Skeletal muscle cell (primary cell): ENCODE measurements around the gene CLEC17A.
"Not testable (repeated sequence)": the region's sequence is repeated elsewhere in the genome, so short reads cannot be mapped to it uniquely, and the experiment has no call there.

Source experiments
- DNase-seq: peaks from one replicate; pipeline ENCODE4 v3.0.0-alpha.2; 2010; ENCODE audit warnings: low read depth
- H3K4me3 ChIP-seq: 2 replicates; pipeline ENCODE4 v1.5.1; 2011; ENCODE audit warnings: low read depth, mild to moderate bottlenecking, control low read depth, low read length, moderate library complexity

CLEC17A gene

GRCh38 chr19:14575428-14575980 is 7.4 kb upstream of the CLEC17A start:
- DNase-seq: no peak
- no peak overlapping the region for H3K4me3 ChIP-seq

DNA sequence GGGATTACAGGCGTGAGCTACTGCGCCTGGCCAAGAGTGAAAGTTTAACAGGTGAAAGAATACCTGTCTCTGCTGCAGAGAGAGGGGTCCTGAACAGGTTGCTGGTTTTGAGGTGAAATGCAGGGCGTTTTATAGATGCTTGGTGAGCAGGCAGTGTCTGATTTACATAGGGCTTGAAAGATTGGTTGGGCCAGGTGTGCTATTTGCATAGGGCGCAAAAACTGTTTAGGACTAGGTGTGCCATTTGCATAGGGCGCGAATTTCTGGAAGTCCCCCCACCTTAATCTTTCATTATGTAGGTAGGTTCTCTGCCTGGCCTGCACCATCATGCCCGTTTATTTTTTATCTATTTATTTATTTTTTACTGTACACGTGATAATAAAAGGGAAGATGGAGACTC is 6.5 kb upstream of the CLEC17A start:
- no peak for DNase-seq
- H3K4me3 ChIP-seq: no peak overlapping the region

DNA sequence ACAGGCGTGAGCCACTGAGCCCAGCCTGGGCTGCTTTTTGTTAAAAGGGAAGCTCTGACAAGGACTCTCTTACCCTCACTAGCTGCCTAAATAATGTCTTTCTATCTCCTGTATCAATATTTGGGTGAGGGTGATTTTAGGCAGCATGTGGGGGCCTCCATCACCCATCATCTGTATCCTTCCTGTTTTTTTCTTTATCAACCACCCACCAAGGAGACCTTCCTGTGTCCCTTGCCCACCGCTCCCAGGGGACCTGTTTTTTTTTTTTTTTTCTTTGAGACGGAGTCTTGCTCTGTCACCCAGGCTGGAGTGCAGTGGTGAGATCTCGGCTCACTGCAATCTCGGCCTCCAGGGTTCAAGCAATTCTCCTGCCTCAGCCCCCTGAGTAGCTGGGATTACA is 5.6 kb upstream of the CLEC17A start:
- H3K4me3 ChIP-seq: no peak overlapping the region
- no peak for DNase-seq

DNA sequence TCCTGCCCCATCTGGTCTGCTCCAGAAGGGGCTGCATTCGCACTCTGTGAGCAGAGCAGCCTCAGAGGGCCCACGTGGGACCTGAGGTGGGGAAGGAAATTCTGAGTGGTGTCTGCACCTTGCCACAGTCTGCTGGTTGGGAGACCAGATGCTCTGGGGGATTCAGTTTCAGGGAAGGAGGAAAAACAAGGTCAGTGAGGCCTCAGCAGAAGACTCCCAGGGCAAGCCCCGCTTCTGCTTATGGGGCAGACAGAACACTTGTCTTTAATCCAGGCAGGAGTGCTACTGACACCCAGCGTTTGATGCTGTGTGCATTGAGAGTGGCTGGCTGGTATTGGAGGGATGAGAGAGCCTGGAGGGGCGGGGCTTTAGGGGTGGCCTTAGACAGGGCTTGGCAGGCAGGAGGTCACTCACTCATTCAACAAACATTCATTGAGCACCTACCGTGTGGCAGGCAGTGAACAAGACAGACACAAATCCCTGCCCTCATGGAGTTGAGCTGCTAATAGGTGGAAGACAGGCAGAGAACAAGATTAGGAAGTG is 4.9 kb upstream of the CLEC17A start:
- no peak overlapping the region for H3K4me3 ChIP-seq
- no peak for DNase-seq

DNA sequence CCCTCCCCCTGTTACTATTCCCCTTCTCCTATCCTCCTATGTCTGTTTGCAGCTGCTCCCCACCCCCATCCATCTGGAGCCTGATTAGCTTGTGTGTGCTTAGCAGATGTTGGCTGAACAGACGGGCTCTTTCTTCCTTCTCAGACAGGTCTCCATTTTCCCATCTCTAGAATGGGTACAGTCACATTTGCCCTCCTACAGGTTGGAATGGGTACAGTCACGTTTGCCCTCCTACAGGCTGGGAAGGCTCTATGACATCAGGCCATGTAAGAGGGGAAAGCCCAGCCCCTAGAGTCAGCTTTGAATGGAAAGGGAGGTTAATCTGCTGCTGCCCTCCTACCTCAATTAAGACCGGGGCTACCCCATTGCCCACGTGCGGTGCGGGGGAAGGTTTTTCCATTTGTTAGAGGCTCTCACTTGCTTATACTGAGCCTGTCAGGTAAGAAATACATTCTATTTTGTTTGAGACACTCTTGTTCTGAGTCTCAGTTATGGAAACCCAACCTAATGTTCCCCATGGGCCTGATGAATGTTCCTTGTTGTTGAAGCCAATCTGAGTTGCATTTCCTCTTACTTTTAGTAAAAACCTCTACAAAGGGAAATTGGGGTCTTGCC is 2.2 kb upstream of the CLEC17A start:
- DNase-seq: no peak

DNA sequence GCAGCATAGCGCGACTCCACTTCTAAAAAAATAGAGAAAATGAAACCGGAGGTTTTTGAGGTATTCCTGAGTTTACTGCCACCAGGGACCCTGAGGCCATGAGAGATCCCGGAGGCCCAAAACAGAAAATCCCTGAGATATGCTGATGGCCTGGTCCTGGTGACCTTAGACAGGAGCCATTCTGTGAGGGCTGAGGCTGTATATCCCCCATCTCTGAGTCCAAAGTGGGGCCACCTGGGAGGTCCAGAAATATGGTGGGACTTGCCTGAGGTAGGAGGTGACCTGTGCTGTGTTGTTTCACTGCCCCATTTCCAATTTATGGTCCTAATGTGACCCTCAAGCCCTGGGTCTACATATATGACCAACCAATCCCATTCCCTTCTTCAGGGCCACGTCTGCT is 1.5 kb downstream of the CLEC17A start:
- not testable (repeated sequence) for DNase-seq, H3K4me3 ChIP-seq

More for the DNA sequence above, 2.2 kb upstream of the CLEC17A start:
- no peak overlapping the region for H3K4me3 ChIP-seq

DNA sequence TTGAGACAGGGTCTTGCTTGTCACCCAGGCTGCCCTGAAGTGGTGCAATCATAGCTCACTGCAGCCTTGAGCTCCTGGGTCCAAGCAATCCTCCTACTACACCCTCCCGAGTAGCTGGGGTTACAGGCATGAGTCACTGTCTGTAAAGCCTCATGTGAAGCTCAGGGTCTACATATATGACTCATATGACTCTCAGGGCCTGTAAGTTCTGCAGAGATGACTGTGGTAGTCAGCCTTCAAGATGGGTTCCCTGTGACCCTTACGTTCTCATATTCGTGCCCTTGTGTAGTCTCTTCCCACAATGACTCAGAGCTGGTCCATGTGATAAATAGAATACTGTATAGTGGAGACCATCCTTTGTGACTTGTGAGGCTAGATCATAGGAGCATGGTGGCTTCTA is 2.3 kb downstream of the CLEC17A start:
- not testable (repeated sequence) for H3K4me3 ChIP-seq
- peak; percentile 67 for DNase-seq

DNA sequence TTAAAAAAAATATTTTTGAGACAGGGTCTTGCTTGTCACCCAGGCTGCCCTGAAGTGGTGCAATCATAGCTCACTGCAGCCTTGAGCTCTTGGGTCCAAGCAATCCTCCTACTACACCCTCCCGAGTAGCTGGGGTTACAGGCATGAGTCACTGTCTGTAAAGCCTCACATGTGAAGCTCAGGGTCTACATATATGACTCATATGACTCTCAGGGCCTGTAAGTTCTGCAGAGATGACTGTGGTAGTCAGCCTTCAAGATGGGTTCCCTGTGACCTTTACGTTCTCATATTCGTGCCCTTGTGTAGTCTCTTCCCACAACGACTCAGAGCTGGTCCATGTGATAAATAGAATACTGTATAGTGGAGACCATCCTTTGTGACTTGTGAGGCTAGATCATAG is 6.5 kb downstream of the CLEC17A start:
- peak; percentile 15 for DNase-seq
- H3K4me3 ChIP-seq: not testable (repeated sequence)

GRCh38 chr19:14595558-14595957 is 12.7 kb downstream of the CLEC17A start:
- no peak overlapping the region for H3K4me3 ChIP-seq
- DNase-seq: no peak

GRCh38 chr19:14599548-14600147 is 16.8 kb downstream of the CLEC17A start:
- no peak for DNase-seq
- H3K4me3 ChIP-seq: no peak overlapping the region

DNA sequence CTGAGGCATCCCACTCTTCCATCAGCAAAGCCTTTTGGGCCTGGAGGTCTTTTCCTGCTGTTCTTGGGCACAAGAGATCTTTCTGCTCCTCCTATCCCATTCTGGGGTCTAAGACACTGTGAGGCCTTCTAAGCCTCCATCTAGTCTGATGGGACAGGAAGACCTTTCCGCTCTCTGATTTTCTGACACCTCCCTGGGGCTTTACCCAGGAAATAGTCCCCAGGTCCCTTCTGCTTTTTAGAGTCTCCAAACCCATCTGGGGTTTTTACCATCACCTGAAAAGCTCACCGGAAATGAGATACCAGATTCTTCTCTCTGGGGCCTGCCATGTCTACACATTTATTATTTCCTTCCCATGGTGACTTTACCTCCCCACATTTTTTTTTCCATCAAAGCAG is 21.1 kb downstream of the CLEC17A start:
- H3K4me3 ChIP-seq: no peak overlapping the region
- DNase-seq: no peak

DNA sequence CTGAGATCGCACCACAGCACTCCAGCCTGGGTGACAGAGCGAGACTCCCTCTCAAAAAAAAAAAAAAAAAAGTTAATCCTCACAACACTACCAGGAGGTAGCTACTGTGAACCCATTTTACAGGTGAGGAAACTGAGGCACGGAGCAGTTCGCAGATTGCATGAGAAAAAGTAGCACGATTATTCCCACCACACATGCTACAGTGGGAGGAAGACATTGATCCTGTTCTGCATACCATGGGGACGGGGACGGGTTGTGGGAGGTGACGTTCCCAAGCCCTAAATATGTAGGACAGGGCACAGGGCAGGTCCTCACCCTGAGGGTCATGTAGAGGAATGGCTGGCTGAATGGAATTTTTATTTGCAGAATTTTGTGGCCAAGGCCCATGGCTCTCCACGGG is 23.7 kb downstream of the CLEC17A start:
- no peak overlapping the region for H3K4me3 ChIP-seq
- DNase-seq: no peak

GRCh38 chr19:14611051-14611450 is 28.2 kb downstream of the CLEC17A start:
- no peak for DNase-seq
- H3K4me3 ChIP-seq: no peak overlapping the region

- DNase-seq, H3K4me3 ChIP-seq: not testable (repeated sequence)
Observed at GRCh38 chr19:14612242-14612641, 29.4 kb downstream of the CLEC17A start.

GRCh38 chr19:14612657-14613056 is 29.8 kb downstream of the CLEC17A start:
- DNase-seq: no peak
- H3K4me3 ChIP-seq: no peak overlapping the region

- DNase-seq, H3K4me3 ChIP-seq: not testable (repeated sequence)
Observed at GRCh38 chr19:14613399-14614098, 30.7 kb downstream of the CLEC17A start.

DNA sequence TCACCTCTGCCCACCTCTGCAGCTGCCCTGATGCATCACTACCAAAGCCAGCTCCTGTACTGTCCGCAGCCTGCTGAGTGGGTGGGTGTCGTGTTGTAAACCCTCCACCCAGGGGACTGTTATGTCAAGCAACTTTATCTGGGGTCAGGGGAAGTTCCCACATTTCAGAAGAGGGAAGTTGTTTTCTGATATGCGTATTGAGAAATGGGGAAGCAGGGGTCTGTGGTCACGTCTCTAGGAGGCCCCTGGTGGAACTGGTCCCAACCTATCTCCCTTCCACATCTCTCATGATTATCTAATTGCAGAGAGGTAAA is 31.2 kb downstream of the CLEC17A start:
- no peak overlapping the region for H3K4me3 ChIP-seq
- DNase-seq: no peak

DNA sequence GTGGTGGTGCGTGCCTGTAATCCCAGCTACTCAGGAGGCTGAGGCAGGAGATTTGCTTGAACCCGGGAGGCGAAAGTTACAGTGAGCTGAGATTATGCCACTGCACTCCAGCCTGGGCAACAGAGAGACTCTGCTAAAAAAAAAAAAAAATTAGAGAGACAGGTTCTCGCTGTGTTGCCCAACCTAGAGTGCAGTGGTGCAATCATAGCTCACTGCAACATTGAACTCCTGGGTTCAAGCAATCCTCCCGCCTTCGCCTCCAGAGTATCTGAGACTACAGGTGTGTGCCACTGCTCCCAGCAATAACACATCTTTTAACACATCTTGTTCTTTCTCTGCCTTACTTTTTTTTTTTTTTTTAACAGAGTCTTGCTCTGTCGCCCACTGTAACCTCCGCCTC is 32.7 kb downstream of the CLEC17A start:
- H3K4me3 ChIP-seq: no peak overlapping the region
- DNase-seq: no peak

DNA sequence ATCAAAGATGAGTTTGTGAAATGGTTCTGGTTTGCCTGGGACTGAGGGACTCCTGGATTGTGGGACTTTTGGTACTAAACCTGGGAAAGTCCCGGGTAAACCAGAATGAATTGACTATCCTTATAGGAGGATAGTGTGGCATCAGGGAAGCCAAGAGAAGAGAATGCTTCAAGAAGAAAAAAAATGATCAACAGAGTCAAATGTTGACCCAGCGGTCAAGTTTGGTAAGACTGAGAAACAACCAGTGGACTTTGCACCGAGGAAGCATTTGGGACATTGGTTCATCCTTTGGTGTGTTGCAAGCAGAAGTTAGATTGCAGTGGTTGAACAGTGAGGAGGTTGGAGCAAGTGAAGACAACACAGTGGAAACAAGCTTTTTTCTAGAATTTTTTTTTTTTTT is 33.5 kb downstream of the CLEC17A start:
- no peak for DNase-seq
- H3K4me3 ChIP-seq: no peak overlapping the region

GRCh38 chr19:14619404-14619803 is 36.5 kb downstream of the CLEC17A start:
- DNase-seq: no peak
- H3K4me3 ChIP-seq: no peak overlapping the region

DNA sequence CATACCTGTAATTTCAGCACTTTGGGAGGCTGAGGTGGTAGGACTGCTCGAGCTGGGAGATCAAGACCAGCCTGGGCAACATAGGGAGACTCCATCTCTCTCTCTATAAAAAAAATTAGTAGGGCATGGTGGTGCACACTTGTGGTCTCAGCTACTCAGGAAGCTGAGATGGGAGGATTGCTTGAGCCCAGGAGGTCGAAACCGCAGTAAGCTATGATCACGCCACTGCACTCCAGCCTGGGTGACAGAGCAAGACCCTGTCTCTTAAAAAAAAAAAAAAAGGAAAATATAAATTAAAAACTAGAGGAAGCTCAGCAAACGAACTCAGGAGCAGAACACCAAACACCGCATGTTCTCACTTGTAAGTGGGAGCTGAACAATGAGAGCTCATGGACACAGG is 41.6 kb downstream of the CLEC17A start:
- DNase-seq, H3K4me3 ChIP-seq: not testable (repeated sequence)
